A673 (cell line): ENCODE data around the gene METTL2B. TPM values are rescaled to one million over a fixed set of nuclear protein-coding genes. Genes with fewer than 3 reads are reported as not detected.
A peak's percentile ranks its signal among the peaks of the same experiment; 100 is the strongest.
"Not testable (repeated sequence)": the region's sequence is repeated elsewhere in the genome, so short reads cannot be mapped to it uniquely, and the experiment has no call there.

ENCODE experiments used
- BruUV-seq: library from RNA; stranded (reverse); fragments of 400-500 nt; replicated peaks from 2 replicates; lab custom pipeline; 2021; lab: Mats Ljungman, UMichigan
- CTCF ChIA-PET: fragments of 300-600 bp; sonication (Branson Sonifier 250); formaldehyde crosslinking; loops from one replicate; lab custom pipeline; 2022; ENCODE audit warnings: antibody characterized with exemption; lab: Charles Lee
- POLR2A ChIA-PET: fragments of 300-600 bp; sonication (Branson Sonifier 250); formaldehyde crosslinking; loops from one replicate; lab custom pipeline; 2022; ENCODE audit warnings: antibody characterized with exemption; ENCODE audit not compliant: low non-redundant PET; lab: Charles Lee
- DNase-seq: peaks from one replicate; pipeline ENCODE4 v3.0.0-alpha.2; 2015; ENCODE audit warnings: low spot score
- H3K27ac ChIP-seq: fragments of 200-600 bp; sonication (generic); 2 replicates; pipeline ENCODE4 v1.5.1; 2016; ENCODE audit warnings: mixed run types, low read depth, mild to moderate bottlenecking, mixed read lengths, antibody characterized with exemption, low read length; ENCODE audit not compliant: poor library complexity, severe bottlenecking
- H3K27me3 ChIP-seq: fragments of 200-600 bp; sonication (generic); replicated peaks from 2 replicates; pipeline ENCODE4 v1.6.1; 2017; ENCODE audit warnings: mixed run types, low read depth, mild to moderate bottlenecking, mixed read lengths, antibody characterized with exemption, low read length; ENCODE audit not compliant: insufficient read depth, poor library complexity
- H3K36me3 ChIP-seq: fragments of 200-600 bp; sonication (generic); 2 replicates; pipeline ENCODE4 v1.6.1; 2016; ENCODE audit warnings: mixed run types, mild to moderate bottlenecking, mixed read lengths, antibody characterized with exemption, low read length; ENCODE audit not compliant: insufficient read depth, poor library complexity, severe bottlenecking
- H3K4me1 ChIP-seq: fragments of 200-600 bp; sonication (generic); 2 replicates; pipeline ENCODE4 v1.6.1; 2017; ENCODE audit warnings: mixed run types, mild to moderate bottlenecking, mixed read lengths, antibody characterized with exemption, low read length; ENCODE audit not compliant: insufficient read depth, poor library complexity, severe bottlenecking
- H3K4me3 ChIP-seq: fragments of 200-600 bp; sonication (generic); 2 replicates; pipeline ENCODE4 v1.5.1; 2016; ENCODE audit warnings: low read depth, mixed run types, mild to moderate bottlenecking, mixed read lengths, low read length; ENCODE audit not compliant: poor library complexity, severe bottlenecking
- H3K9me3 ChIP-seq: fragments of 200-600 bp; sonication (generic); 2 replicates; pipeline ENCODE4 v1.6.1; 2016; ENCODE audit warnings: mixed run types, low read depth, mild to moderate bottlenecking, mixed read lengths, antibody characterized with exemption, low read length; ENCODE audit not compliant: poor library complexity, severe bottlenecking
- CTCF ChIP-seq: fragments of 300-800, 200-600 bp; sonication (generic); conservative IDR thresholded peaks from 2 replicates; pipeline ENCODE4 v1.5.1; 2017; ENCODE audit warnings: low read depth, mild to moderate bottlenecking, antibody characterized with exemption, low read length, moderate library complexity, mixed read lengths
- intact Hi-C: fragments of 100-400 bp; cut with micrococcal nuclease; formaldehyde crosslinking; loops from one replicate; pipeline ENCODE4 v1.10.0; 2022; ENCODE audit not compliant: unreplicated experiment
- total RNA-seq: library from RNA; stranded (reverse); gene quantifications from 2 replicates; pipeline ENCODE4 v1.2.3, GENCODE V29; 2021

METTL2B gene
- total RNA-seq, 1 experiment from 2014 or later = 53.8 TPM

- H3K27ac ChIP-seq, H3K9me3 ChIP-seq, H3K36me3 ChIP-seq, BruUV-seq, POLR2A ChIA-PET, H3K27me3 ChIP-seq, DNase-seq, H3K4me1 ChIP-seq, CTCF ChIA-PET: not testable (repeated sequence)
- intact Hi-C loops = loop anchor here (5.0 kb wide), 1 partner anchor 56 kb away; the partner anchor contains the start of gene METTL2B
- H3K4me3 ChIP-seq = peak overlapping the region; percentile 69
Measured at GRCh38 chr7:128532956-128533355, 56.4 kb downstream of the METTL2B start.

GRCh38 chr7:128537410-128537809, 60.9 kb downstream of the METTL2B start:
- H3K9me3 ChIP-seq, POLR2A ChIA-PET, BruUV-seq, CTCF ChIA-PET, H3K27me3 ChIP-seq, H3K4me1 ChIP-seq, H3K27ac ChIP-seq, intact Hi-C loops, H3K4me3 ChIP-seq: not testable (repeated sequence)
- TF ChIP-seq CTCF = peak; percentile 45
- peak; percentile 26 for DNase-seq
- peaks cover 26% of the 10 kb centered on the region for H3K36me3 ChIP-seq

- CTCF ChIA-PET = not testable (repeated sequence)
Measured at GRCh38 chr7:128542530-128542929, 66.0 kb downstream of the METTL2B start.

GRCh38 chr7:128543300-128543699, 66.8 kb downstream of the METTL2B start:
- H3K27ac ChIP-seq, H3K4me1 ChIP-seq, BruUV-seq, H3K9me3 ChIP-seq, CTCF ChIA-PET, H3K4me3 ChIP-seq, intact Hi-C loops, H3K27me3 ChIP-seq, DNase-seq, POLR2A ChIA-PET: not testable (repeated sequence)
- peaks cover 36% of the 10 kb centered on the region for H3K36me3 ChIP-seq

More at GRCh38 chr7:128542530-128542929, 66.0 kb downstream of the METTL2B start:
- H3K4me3 ChIP-seq, H3K27ac ChIP-seq, H3K4me1 ChIP-seq, intact Hi-C loops, POLR2A ChIA-PET, H3K9me3 ChIP-seq, BruUV-seq, DNase-seq, H3K27me3 ChIP-seq: not testable (repeated sequence)
- H3K36me3 ChIP-seq = peaks cover 36% of the 10 kb centered on the region

- H3K27ac ChIP-seq, intact Hi-C loops, POLR2A ChIA-PET, H3K27me3 ChIP-seq, H3K4me3 ChIP-seq, CTCF ChIA-PET, BruUV-seq, H3K4me1 ChIP-seq, DNase-seq, H3K9me3 ChIP-seq: not testable (repeated sequence)
- peaks cover 21% of the 10 kb centered on the region for H3K36me3 ChIP-seq
Measured at GRCh38 chr7:128546319-128546851, 69.8 kb downstream of the METTL2B start.
